ENCODE data around the gene PDGFA.
A peak's percentile ranks its signal among the peaks of the same experiment; 100 is the strongest.

PDGFA gene

GRCh38 chr7:537911-538634, 18.4 kb upstream of the PDGFA start:
- DNase-seq, result no peak

- no peak for DNase-seq
These were observed 16.6 kb upstream of the PDGFA start for GRCh38 chr7:536231-536630.

GRCh38 chr7:534959-535358, 15.3 kb upstream of the PDGFA start:
- DNase-seq, result no peak

- no peak for DNase-seq
These were observed 14.4 kb upstream of the PDGFA start for GRCh38 chr7:534075-534474.

- no peak for DNase-seq
These were observed 13.6 kb upstream of the PDGFA start for GRCh38 chr7:533266-533665.

GRCh38 chr7:532379-533143, 12.9 kb upstream of the PDGFA start:
- DNase-seq, result no peak

- no peak for DNase-seq
These were observed 12.1 kb upstream of the PDGFA start for GRCh38 chr7:531777-532176.

- DNase-seq, result no peak
These were observed 8.8 kb upstream of the PDGFA start for GRCh38 chr7:528451-528850.

- DNase-seq, result no peak
These were observed 8.1 kb upstream of the PDGFA start for GRCh38 chr7:527723-528122.

GRCh38 chr7:526460-527034, 6.9 kb upstream of the PDGFA start:
- DNase-seq, result no peak

- no peak for DNase-seq
These were observed 6.1 kb upstream of the PDGFA start for GRCh38 chr7:525740-526139.

- no peak for DNase-seq
These were observed 5.2 kb upstream of the PDGFA start for GRCh38 chr7:524800-525199.

GRCh38 chr7:523347-524336, 4.0 kb upstream of the PDGFA start:
- DNase-seq, result no peak

- DNase-seq, result no peak
These were observed 3.3 kb upstream of the PDGFA start for GRCh38 chr7:522951-523314.

GRCh38 chr7:522071-522950, 2.7 kb upstream of the PDGFA start:
- DNase-seq, result peak; percentile 86

- peak; percentile 71 for DNase-seq
These were observed 1.8 kb upstream of the PDGFA start for GRCh38 chr7:521221-522070.

- DNase-seq, result peak; percentile 74
These were observed 986 bp upstream of the PDGFA start for GRCh38 chr7:520503-521161.

- DNase-seq, result peak; percentile 91
These were observed 789 bp downstream of the PDGFA start for GRCh38 chr7:518630-519483.
